Esophagus mucosa (tissue), 1 donor: ENCODE results near the gene TMEM190. TPM values are rescaled to one million over a fixed set of nuclear protein-coding genes. Genes with fewer than 3 reads are reported as not detected.
A peak's percentile ranks its signal among the peaks of the same experiment; 100 is the strongest.

ENCODE experiments used
- ATAC-seq: fragments of 200-7000 bp; cut with Tn5 transposase; one replicate; pipeline ENCODE4 v1.9.1; 2020
- total RNA-seq: library from RNA; stranded (reverse); gene quantifications from one replicate; pipeline ENCODE4 v1.2.4, GENCODE V29; 2023
- donor health status: DM: yes; HTN: yes; CAD: no.

TMEM190 gene
- total RNA-seq, 1 donor from 2014 or later: not detected

- ATAC-seq: peak; percentile 46
Observed at GRCh38 chr19:55423225-55424005, 46.8 kb downstream of the TMEM190 start.

- ATAC-seq: no peak
Observed at GRCh38 chr19:55424518-55424917, 47.9 kb downstream of the TMEM190 start.

GRCh38 chr19:55426042-55426441 is 49.4 kb downstream of the TMEM190 start:
- no peak for ATAC-seq

Other genes starting within 250 kb of the TMEM190 start
- gene TNNT1, start 227.6 kb upstream of the TMEM190 start, total RNA-seq: 9.4 TPM
- gene TNNI3, start 219.1 kb upstream of the TMEM190 start, total RNA-seq: not detected
- 1.9 TPM for gene DNAAF3, start 210.2 kb upstream of the TMEM190 start, total RNA-seq
- gene SYT5, start 196.5 kb upstream of the TMEM190 start, total RNA-seq: not detected
- 3.6 TPM for gene PTPRH, start 167.3 kb upstream of the TMEM190 start, total RNA-seq
- 1.8 TPM for gene TMEM86B, start 148.1 kb upstream of the TMEM190 start, total RNA-seq
- 47.4 TPM for gene PPP6R1, start 117.8 kb upstream of the TMEM190 start, total RNA-seq
- gene HSPBP1, start 96.7 kb upstream of the TMEM190 start, total RNA-seq: 31.2 TPM
- gene BRSK1, start 92.8 kb upstream of the TMEM190 start, total RNA-seq: 0.28 TPM
- not detected for gene TMEM150B, start 51.5 kb upstream of the TMEM190 start, total RNA-seq
- 4.4 TPM for gene KMT5C, start 37.0 kb upstream of the TMEM190 start, total RNA-seq
- gene COX6B2, start 22.1 kb upstream of the TMEM190 start, total RNA-seq: 0.56 TPM
- not detected for gene GARIN5B, start 13.6 kb upstream of the TMEM190 start, total RNA-seq
- gene IL11, start 6.4 kb upstream of the TMEM190 start, total RNA-seq: 0.24 TPM
- 25.6 TPM for gene TMEM238, start 7.5 kb downstream of the TMEM190 start, total RNA-seq
- 1,895 TPM for gene RPL28, start 9.1 kb downstream of the TMEM190 start, total RNA-seq
- 76.4 TPM for gene UBE2S, start 31.0 kb downstream of the TMEM190 start, total RNA-seq
- not detected for gene SHISA7, start 66.5 kb downstream of the TMEM190 start, total RNA-seq
- gene ISOC2, start 84.8 kb downstream of the TMEM190 start, total RNA-seq: 41.9 TPM
- gene C19orf85, start 87.9 kb downstream of the TMEM190 start, total RNA-seq: not detected
- gene ZNF628, start 99.8 kb downstream of the TMEM190 start, total RNA-seq: 3.7 TPM
- 7.5 TPM for gene NAT14, start 108.4 kb downstream of the TMEM190 start, total RNA-seq
- gene SSC5D, start 111.6 kb downstream of the TMEM190 start, total RNA-seq: 0.24 TPM
- gene SBK2, start 160.3 kb downstream of the TMEM190 start, total RNA-seq: not detected
- 0.80 TPM for gene SBK3, start 168.7 kb downstream of the TMEM190 start, total RNA-seq
- gene ZNF579, start 204.0 kb downstream of the TMEM190 start, total RNA-seq: 3.4 TPM
- 7.1 TPM for gene FIZ1, start 222.7 kb downstream of the TMEM190 start, total RNA-seq
- gene ZNF524, start 223.5 kb downstream of the TMEM190 start, total RNA-seq: 20.1 TPM
- 5.3 TPM for gene ZNF865, start 228.8 kb downstream of the TMEM190 start, total RNA-seq
- 3.8 TPM for gene ZNF784, start 247.7 kb downstream of the TMEM190 start, total RNA-seq